ENCODE measurements around the gene NAALADL2.

GRCh38 chr3:175270198-175270837, 411.2 kb downstream of the NAALADL2 start:
- TF ChIP-seq CTCF (conservative IDR thresholded peaks at IDR 0.05; ENCODE audit: low read depth, low read length) (no peak), EZH2 (IDR thresholded peaks at IDR 0.05; ENCODE audit: low read length, unreplicated experiment) (no peak)
